HFFc6 (cell line): ENCODE results near the gene RABGAP1L. TPM values are rescaled to one million over a fixed set of nuclear protein-coding genes. Genes with fewer than 3 reads are reported as not detected.

ENCODE experiments used
- DNase-seq: peaks from one replicate; pipeline ENCODE4 v3.0.0-alpha.2; 2018
- H3K27ac Mint-ChIP-seq: 2 replicates; pipeline ENCODE4 v1.8.0; 2020; ENCODE audit warnings: mild to moderate bottlenecking, mixed read lengths
- H3K27me3 Mint-ChIP-seq: 2 replicates; pipeline ENCODE4 v1.8.0; 2021; ENCODE audit warnings: mild to moderate bottlenecking, moderate library complexity, mixed read lengths; ENCODE audit not compliant: insufficient read depth
- H3K36me3 Mint-ChIP-seq: 2 replicates; pipeline ENCODE4 v1.8.0; 2021; ENCODE audit warnings: low read depth, mixed read lengths
- H3K4me1 Mint-ChIP-seq: 2 replicates; pipeline ENCODE4 v1.8.0; 2020; ENCODE audit warnings: low read depth, mixed read lengths
- H3K4me3 Mint-ChIP-seq: 2 replicates; pipeline ENCODE4 v1.8.0; 2020; ENCODE audit warnings: mild to moderate bottlenecking, moderate library complexity, mixed read lengths
- H3K9me3 Mint-ChIP-seq: 2 replicates; pipeline ENCODE4 v1.8.0; 2020; ENCODE audit warnings: mild to moderate bottlenecking, mixed read lengths
- total RNA-seq, 6 experiments: library from RNA; stranded (reverse); fragmentation: NEBNext Ultra II Directional; extraction: Animal tissue kit (Norgen Biotek cat#: 25700); gene quantifications; 2 replicates in 1 of 6; 3 replicates in 5 of 6; pipeline ENCODE4 v1.2.3, GENCODE V29; 2021
- TF ChIP-seq, protein P1 (sequence below): fragments of 200-600 bp; sonication (generic); IDR thresholded peaks from 2 replicates; pipeline ENCODE4 v1.5.0; 2021; ENCODE audit warnings: antibody characterized with exemption, mild to moderate bottlenecking

RABGAP1L gene
- total RNA-seq, 6 experiments from 2014 or later, result 14.5 to 16.9 (median 16.0) TPM

DNA sequence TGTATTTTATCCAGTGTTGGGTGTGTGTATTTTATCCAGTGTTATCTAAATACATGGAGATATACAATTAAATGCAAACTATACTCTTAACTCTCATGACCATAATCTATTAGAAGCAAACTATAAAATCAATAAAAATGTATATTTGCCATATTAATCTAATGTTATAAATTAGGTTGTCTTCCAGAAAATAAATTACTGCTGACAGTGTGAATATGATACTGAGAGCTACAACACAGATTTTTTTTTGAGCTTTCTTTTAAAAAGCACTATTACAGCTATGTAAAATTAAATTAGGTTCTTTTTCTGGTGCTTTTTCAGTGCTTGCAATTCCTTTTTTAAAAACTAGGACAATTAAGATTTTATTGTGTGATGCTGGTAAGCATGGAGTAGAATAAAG is 269.4 kb downstream of the RABGAP1L start:
- H3K4me1 Mint-ChIP-seq, result peaks cover 7% of the 10 kb centered on the region
- no peak overlapping the region for H3K27ac Mint-ChIP-seq
- TF ChIP-seq, protein P1, sequence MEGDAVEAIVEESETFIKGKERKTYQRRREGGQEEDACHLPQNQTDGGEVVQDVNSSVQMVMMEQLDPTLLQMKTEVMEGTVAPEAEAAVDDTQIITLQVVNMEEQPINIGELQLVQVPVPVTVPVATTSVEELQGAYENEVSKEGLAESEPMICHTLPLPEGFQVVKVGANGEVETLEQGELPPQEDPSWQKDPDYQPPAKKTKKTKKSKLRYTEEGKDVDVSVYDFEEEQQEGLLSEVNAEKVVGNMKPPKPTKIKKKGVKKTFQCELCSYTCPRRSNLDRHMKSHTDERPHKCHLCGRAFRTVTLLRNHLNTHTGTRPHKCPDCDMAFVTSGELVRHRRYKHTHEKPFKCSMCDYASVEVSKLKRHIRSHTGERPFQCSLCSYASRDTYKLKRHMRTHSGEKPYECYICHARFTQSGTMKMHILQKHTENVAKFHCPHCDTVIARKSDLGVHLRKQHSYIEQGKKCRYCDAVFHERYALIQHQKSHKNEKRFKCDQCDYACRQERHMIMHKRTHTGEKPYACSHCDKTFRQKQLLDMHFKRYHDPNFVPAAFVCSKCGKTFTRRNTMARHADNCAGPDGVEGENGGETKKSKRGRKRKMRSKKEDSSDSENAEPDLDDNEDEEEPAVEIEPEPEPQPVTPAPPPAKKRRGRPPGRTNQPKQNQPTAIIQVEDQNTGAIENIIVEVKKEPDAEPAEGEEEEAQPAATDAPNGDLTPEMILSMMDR, result no peak

DNA sequence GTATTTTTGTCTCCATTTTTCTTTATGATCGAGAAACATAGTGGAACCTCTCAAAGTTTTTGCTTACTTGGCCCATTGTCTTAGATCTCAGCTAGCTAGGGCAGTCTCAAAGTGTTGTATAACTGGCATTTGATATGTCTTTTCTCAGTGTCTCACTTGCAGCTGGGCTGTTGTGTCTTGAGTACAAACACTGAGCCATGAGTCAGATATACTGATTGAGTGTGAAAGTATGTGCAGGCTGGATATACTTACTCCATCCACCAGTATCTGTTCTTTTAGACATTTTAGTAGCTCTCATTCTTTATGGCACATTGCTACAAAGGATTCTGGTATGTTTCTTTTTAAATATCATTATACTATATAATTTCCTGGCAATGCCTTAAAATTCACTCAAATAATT is 274.1 kb downstream of the RABGAP1L start:
- Mint-ChIP-seq H3K27ac (peak overlapping the region; percentile 6; the same call in 1 of the 2 replicates), H3K4me3 (no peak overlapping the region), H3K9me3 (peaks cover 9% of the 10 kb centered on the region; the same call in 1 of the 2 replicates), H3K27me3 (no peaks in the 10 kb centered on the region; the same call in 1 of the 2 replicates), H3K36me3 (peaks cover 12% of the 10 kb centered on the region; the same call in 1 of the 2 replicates), H3K4me1 (peaks cover 12% of the 10 kb centered on the region)
- peak; percentile 50 for DNase-seq
- TF ChIP-seq, protein P1, result no peak

More for the DNA sequence above, 269.4 kb downstream of the RABGAP1L start:
- Mint-ChIP-seq H3K4me3 (no peak overlapping the region), H3K9me3 (no peaks in the 10 kb centered on the region), H3K27me3 (no peaks in the 10 kb centered on the region), H3K36me3 (no peaks in the 10 kb centered on the region)
- DNase-seq, result no peak

DNA sequence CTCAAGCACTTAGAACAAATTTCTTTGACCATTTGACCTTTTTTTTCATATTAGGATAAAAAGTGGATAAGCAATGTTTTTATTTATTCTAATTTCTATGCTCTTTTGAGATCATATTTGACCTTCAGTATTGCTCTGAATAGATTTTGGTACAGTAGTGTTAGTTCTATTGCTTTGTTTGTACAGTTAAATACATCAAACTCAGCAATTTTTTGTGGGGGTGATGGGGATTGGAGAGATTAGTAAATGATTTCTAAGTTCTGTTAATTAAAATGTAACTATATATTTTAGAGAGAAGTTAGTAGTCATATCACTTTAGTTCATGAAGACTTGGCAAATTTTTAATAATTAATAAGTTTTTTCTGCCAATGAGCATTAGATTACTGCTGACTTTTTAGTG is 286.0 kb downstream of the RABGAP1L start:
- TF ChIP-seq, protein P1, result no peak
- Mint-ChIP-seq H3K4me3 (no peak overlapping the region), H3K27ac (no peak overlapping the region), H3K4me1 (no peaks in the 10 kb centered on the region), H3K36me3 (no peaks in the 10 kb centered on the region), H3K9me3 (no peaks in the 10 kb centered on the region), H3K27me3 (peaks cover 2% of the 10 kb centered on the region; the same call in 1 of the 2 replicates)
- no peak for DNase-seq

DNA sequence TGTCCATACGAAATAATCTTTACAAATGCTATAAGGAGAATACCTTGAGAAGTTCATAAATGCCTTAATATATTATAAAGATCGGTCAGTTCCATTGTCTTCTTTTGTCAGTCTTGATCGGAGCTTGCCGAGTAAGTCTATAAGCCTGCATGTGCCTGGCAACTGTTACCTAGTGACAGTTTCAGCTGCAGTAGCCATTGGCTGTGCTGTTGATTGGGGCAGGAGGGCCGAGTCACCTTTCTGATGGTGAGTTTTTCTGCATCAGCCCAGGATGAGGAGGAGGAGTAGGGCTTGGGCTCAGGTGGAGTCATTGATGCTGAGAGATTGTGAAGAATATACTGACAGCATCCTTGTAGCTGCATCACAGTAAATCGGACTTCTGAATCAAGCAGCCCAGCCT is 286.5 kb downstream of the RABGAP1L start:
- Mint-ChIP-seq H3K4me3 (no peak overlapping the region), H3K36me3 (no peaks in the 10 kb centered on the region), H3K27ac (no peak overlapping the region), H3K27me3 (peaks cover 2% of the 10 kb centered on the region; the same call in 1 of the 2 replicates), H3K9me3 (no peaks in the 10 kb centered on the region), H3K4me1 (no peaks in the 10 kb centered on the region)
- no peak for DNase-seq
- TF ChIP-seq, protein P1, result no peak

DNA sequence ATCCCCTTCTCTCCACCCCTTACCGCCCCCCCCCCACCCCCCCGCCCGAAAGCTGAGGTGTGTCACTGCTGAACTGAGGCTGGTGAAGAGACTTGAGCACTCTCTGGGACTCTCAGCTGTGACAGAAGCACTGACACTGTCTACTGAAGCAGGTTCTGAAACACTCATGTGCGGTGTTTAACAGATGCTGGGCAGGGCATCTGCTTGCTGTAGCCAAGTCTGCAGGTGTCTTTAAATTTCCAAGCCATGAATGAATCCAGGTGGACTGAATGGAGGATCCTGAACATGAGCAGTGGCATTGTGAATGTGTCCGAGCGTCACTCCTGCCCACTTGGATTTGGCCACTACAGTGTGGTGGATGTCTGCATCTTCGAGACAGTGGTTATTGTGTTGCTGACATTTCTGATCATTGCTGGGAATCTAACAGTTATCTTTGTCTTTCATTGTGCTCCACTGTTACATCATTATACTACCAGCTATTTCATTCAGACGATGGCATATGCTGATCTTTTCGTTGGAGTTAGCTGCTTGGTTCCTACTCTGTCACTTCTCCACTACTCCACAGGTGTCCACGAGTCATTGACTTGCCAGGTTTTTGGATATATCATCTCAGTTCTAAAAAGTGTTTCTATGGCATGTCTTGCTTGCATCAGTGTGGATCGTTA is 288.7 kb downstream of the RABGAP1L start, which contains the start of gene GPR52:
Gene GPR52, plus strand, starts transcription at position 99 of the 665 bp plus-strand sequence. Its CDS starts 148 bp downstream, at position 247.
- no peak within 1 kb of the TSS for H3K4me3 Mint-ChIP-seq
- H3K27ac Mint-ChIP-seq, result no peak within 1 kb of the TSS
- H3K27me3 Mint-ChIP-seq, result peaks cover 2% of the 10 kb centered on the region; the same call in 1 of the 2 replicates
- H3K36me3 Mint-ChIP-seq, result no peaks in the 10 kb centered on the region
- no peaks in the 10 kb centered on the region for H3K9me3 Mint-ChIP-seq
- H3K4me1 Mint-ChIP-seq, result no peaks in the 10 kb centered on the region
- DNase-seq, result no peak
- TF ChIP-seq, protein P1, result no peak
